K562 (cell line): ENCODE data around the gene MLLT11. TPM values are rescaled to one million over a fixed set of nuclear protein-coding genes. Genes with fewer than 3 reads are reported as not detected.

ENCODE experiments used
- ARID1B ChIP-seq: fragments of 450-650 bp; IDR thresholded peaks from 2 replicates; pipeline ENCODE4 v1.6.1; 2016; ENCODE audit warnings: antibody characterized with exemption, mild to moderate bottlenecking, inconsistent platforms
- CBX3 ChIP-seq, 2 experiments: IDR thresholded peaks; 1 replicate in 1 of 2; 2 replicates in 1 of 2; pipeline ENCODE4 v1.6.1; 2012; ENCODE audit warnings: inconsistent platforms in 2 of 2, low read length in 2 of 2, borderline replicate concordance in 1 of 2, control low read depth in 1 of 2
- DMBX1 ChIP-seq: fragments of 250-450 bp; sonication (Bioruptor Pico); IDR thresholded peaks from 2 replicates; pipeline ENCODE4 v1.8.0; 2022; ENCODE audit warnings: inconsistent platforms, mild to moderate bottlenecking, moderate library complexity, borderline replicate concordance
- FIP1L1 ChIP-seq: fragments of 200-400 bp; formaldehyde crosslinking; IDR thresholded peaks from 2 replicates; pipeline ENCODE4 v1.6.1; 2018; ENCODE audit warnings: mild to moderate bottlenecking, low read depth, low read length; ENCODE audit not compliant: poor library complexity, severe bottlenecking
- JUN ChIP-seq, 2 experiments: sonication (generic) in 1 of 2; formaldehyde crosslinking in 1 of 2; IDR thresholded peaks; 2 replicates each; pipeline versions ENCODE4 v1.6.1 to v1.8.0; 2012 to 2022; ENCODE audit warnings: borderline replicate concordance in 2 of 2, mild to moderate bottlenecking in 2 of 2, improper control_type of control experiment in 1 of 2, low read depth in 1 of 2, low read length in 1 of 2, missing genetic modification reagents in 1 of 2
- KDM1A ChIP-seq, 2 experiments: fragments of 450-650 bp; IDR thresholded peaks; 2 replicates each; pipeline ENCODE4 v1.6.1; 2016; ENCODE audit warnings: mild to moderate bottlenecking in 2 of 2
- KLF6 ChIP-seq: fragments of 250-450 bp; sonication (Bioruptor Pico); IDR thresholded peaks from 2 replicates; pipeline ENCODE4 v1.4.0; 2020; ENCODE audit warnings: mild to moderate bottlenecking, moderate library complexity, borderline replicate concordance
- L3MBTL2 ChIP-seq: fragments of 450-650 bp; IDR thresholded peaks from 2 replicates; pipeline ENCODE4 v1.6.1; 2016; ENCODE audit warnings: mild to moderate bottlenecking, moderate library complexity
- LCOR ChIP-seq: sonication (generic); formaldehyde crosslinking; IDR thresholded peaks from 2 replicates; pipeline ENCODE4 v1.8.0; 2022; ENCODE audit warnings: mild to moderate bottlenecking, missing genetic modification reagents
- MEF2D ChIP-seq: conservative IDR thresholded peaks from 2 replicates; pipeline ENCODE4 v1.6.1; 2016; ENCODE audit warnings: low read depth, missing genetic modification characterization, missing compliant biosample characterization
- MYNN ChIP-seq, 2 experiments: sonication (generic); formaldehyde crosslinking in 1 of 2; IDR thresholded peaks; 2 replicates each; pipeline versions ENCODE4 v1.5.0 to v1.6.1; 2016 to 2020; ENCODE audit warnings: antibody characterized with exemption in 1 of 2, missing genetic modification reagents in 1 of 2
- NCOA1 ChIP-seq: fragments of 450-650 bp; IDR thresholded peaks from 2 replicates; pipeline ENCODE4 v1.6.1; 2016; ENCODE audit warnings: low read depth
- NFE2L1 ChIP-seq: fragments of 450-650 bp; IDR thresholded peaks from 2 replicates; pipeline ENCODE4 v1.6.1; 2016; ENCODE audit warnings: missing genetic modification characterization, low read depth, mild to moderate bottlenecking, missing compliant biosample characterization, moderate library complexity, borderline replicate concordance
- NFIX ChIP-seq: fragments of 250-450 bp; sonication (Bioruptor Pico); IDR thresholded peaks from 2 replicates; pipeline ENCODE4 v1.4.0; 2020; ENCODE audit warnings: low read depth, mild to moderate bottlenecking, moderate library complexity
- PHF8 ChIP-seq: fragments of 200-600 bp; sonication (generic); IDR thresholded peaks from 2 replicates; pipeline ENCODE4 v1.6.1; 2012; ENCODE audit warnings: mixed run types, mild to moderate bottlenecking, inconsistent platforms, low read length, moderate library complexity, borderline replicate concordance
- PHTF2 ChIP-seq: fragments of 250-450 bp; sonication (Bioruptor Pico); IDR thresholded peaks from 2 replicates; pipeline ENCODE4 v1.5.0; 2021; ENCODE audit warnings: mild to moderate bottlenecking
- POLR2AphosphoS2 ChIP-seq: IDR thresholded peaks from 2 replicates; pipeline ENCODE4 v1.6.1; 2012; ENCODE audit warnings: low read length, improper control_type of control experiment
- POLR2G ChIP-seq: fragments of 200-400 bp; formaldehyde crosslinking; IDR thresholded peaks from 2 replicates; pipeline ENCODE4 v1.6.1; 2017; ENCODE audit warnings: low read depth, mild to moderate bottlenecking, antibody characterized with exemption, low read length, moderate library complexity
- RAD51 ChIP-seq: fragments of 450-650 bp; IDR thresholded peaks from 2 replicates; pipeline ENCODE4 v1.7.1; 2016; ENCODE audit warnings: low read depth, mild to moderate bottlenecking, borderline replicate concordance
- RBBP5 ChIP-seq: fragments of 200-600 bp; sonication (generic); IDR thresholded peaks from 2 replicates; pipeline ENCODE4 v1.6.1; 2012; ENCODE audit warnings: borderline replicate concordance, mild to moderate bottlenecking, low read length, control low read depth, inconsistent platforms; ENCODE audit not compliant: insufficient read depth, poor library complexity, severe bottlenecking
- U2AF2 ChIP-seq: fragments of 200-400 bp; formaldehyde crosslinking; optimal IDR thresholded peaks from 2 replicates; pipeline ENCODE3; 2017; ENCODE audit warnings: low read depth, mild to moderate bottlenecking, low read length
- ZEB2 ChIP-seq: fragments of 450-650 bp; IDR thresholded peaks from 2 replicates; pipeline ENCODE4 v1.6.1; 2016
- ZNF134 ChIP-seq: fragments of 250-450 bp; sonication (Bioruptor Pico); conservative IDR thresholded peaks from 2 replicates; pipeline ENCODE4 v1.4.0; 2020
- ZNF174 ChIP-seq: fragments of 250-450 bp; sonication (Bioruptor Pico); IDR thresholded peaks from 2 replicates; pipeline ENCODE4 v1.4.0; 2020; ENCODE audit warnings: mild to moderate bottlenecking
- ZNF232 ChIP-seq: sonication (generic); formaldehyde crosslinking; IDR thresholded peaks from 2 replicates; pipeline ENCODE4 v1.8.0; 2022; ENCODE audit warnings: mild to moderate bottlenecking, missing genetic modification reagents
- ZNF431 ChIP-seq: sonication (generic); formaldehyde crosslinking; IDR thresholded peaks from 2 replicates; pipeline ENCODE4 v1.8.0; 2022; ENCODE audit warnings: mild to moderate bottlenecking, missing genetic modification reagents
- ZNF830 ChIP-seq: fragments of 250-450 bp; sonication (Bioruptor Pico); IDR thresholded peaks from 2 replicates; pipeline ENCODE4 v1.5.0; 2021; ENCODE audit warnings: mild to moderate bottlenecking
- polyA plus RNA-seq, 8 experiments: library from polyadenylated mRNA; depleted of rRNA in 4 of 8; stranded (reverse) in 5 of 8; unstranded in 3 of 8; fragments of >200 nt; fragmentation: Nextera tagmentation in 2 of 8; fragmentation: Illumina TruSeq in 1 of 8; extraction: Ambion mirVana in 2 of 8; extraction: Trizol in 1 of 8; gene quantifications; 2 replicates each; pipeline versions ENCODE4 v1.2.1 to v1.2.3, GENCODE V29; 2011 to 2014; ENCODE audit warnings: inconsistent platforms in 1 of 8, missing spikeins in 1 of 8
- total RNA-seq, 7 experiments: library from RNA; depleted of rRNA in 6 of 7; stranded (reverse); fragments of >200 nt in 6 of 7; fragmentation: Illumina TruSeq in 2 of 7; extraction: Trizol in 2 of 7; gene quantifications; 2 replicates each; pipeline versions ENCODE4 v1.2.1 to v1.2.3, GENCODE V29; 2011 to 2021; ENCODE audit warnings: low replicate concordance in 1 of 7
- TF ChIP-seq, protein P1 (sequence below): fragments of 250-450 bp; sonication (Bioruptor Pico); IDR thresholded peaks from 2 replicates; pipeline ENCODE4 v1.4.0; 2020

The MLLT11 gene
- total and polyA plus RNA-seq, 9 of the 15 experiments (the other 6 are each of a cell fraction or from before 2014, with no cell fraction given): 12.1 to 91.0 (median 22.0) TPM

DNA sequence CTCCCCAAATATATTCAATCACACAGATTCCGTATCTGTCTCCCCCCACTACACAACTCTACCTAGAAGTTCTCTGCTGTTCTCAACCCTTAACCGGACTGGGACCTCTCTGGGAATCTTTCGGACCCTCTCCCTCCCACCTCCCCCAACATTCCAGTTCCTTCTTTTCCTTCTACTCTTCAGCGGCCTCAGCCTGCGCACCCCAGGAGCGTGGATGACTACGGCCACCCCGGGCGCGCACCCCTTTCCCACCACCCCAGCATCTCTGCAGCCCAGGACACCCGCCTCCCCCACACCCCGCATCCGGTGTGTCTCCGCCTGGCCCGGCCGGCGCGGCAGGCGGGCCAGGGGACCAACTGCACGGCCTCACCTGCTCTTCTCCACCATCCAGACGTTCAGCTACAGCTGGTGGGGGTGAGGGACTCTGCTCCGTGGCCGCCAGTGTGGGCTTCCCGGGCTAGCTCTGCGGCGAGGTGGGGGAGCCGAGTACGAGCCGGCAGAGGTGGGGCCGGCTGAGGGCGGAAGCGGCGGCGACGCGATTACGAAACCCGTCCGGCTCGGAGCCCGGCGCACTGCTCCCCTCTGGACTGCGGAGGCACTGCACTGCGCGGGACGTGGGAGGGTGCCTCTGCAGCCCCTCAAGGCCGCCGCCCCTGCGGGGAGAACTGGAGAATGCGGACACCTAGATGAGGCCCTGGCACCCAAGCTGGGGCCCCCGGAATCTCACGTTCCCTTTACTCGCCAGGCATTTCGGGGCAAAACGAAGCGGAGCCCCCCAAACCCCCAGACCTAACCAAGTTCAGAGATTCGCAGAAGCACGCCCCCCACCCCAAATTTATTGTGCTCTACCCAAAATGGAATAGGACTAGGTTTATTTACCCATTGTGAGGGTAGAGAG, 839 bp upstream of the MLLT11 start, which contains the start of gene CDC42SE1 (continued):
- TF ChIP-seq, protein P1, sequence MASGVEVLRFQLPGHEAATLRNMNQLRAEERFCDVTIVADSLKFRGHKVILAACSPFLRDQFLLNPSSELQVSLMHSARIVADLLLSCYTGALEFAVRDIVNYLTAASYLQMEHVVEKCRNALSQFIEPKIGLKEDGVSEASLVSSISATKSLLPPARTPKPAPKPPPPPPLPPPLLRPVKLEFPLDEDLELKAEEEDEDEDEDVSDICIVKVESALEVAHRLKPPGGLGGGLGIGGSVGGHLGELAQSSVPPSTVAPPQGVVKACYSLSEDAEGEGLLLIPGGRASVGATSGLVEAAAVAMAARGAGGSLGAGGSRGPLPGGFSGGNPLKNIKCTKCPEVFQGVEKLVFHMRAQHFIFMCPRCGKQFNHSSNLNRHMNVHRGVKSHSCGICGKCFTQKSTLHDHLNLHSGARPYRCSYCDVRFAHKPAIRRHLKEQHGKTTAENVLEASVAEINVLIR: peak; percentile 55; the same call in 1 of the 2 replicates
- no peak for TF ChIP-seq PHTF2 (CRISPR knock-in tag)
- no peak for TF ChIP-seq ZNF431 (CRISPR knock-in tag)
- no peak for TF ChIP-seq MYNN (IDR thresholded peaks at IDR 0.05)
- no peak for TF ChIP-seq MYNN (CRISPR knock-in tag; IDR thresholded peaks at IDR 0.05)
- peak; percentile 79; the same call in 1 of the 2 replicates for TF ChIP-seq KLF6 (CRISPR knock-in tag)
- 0 out of 2 replicates have a peak, but pooled peaks have one; percentile 69 for TF ChIP-seq ZNF232 (CRISPR knock-in tag)
- TF ChIP-seq PHF8: peak; percentile 71
- TF ChIP-seq ZEB2: peak; percentile 45; the same call in 1 of the 2 replicates
- peak; percentile 79 for TF ChIP-seq ARID1B
- no peak for TF ChIP-seq RAD51
- TF ChIP-seq U2AF2: no peak
- 0 out of 2 replicates have a peak, but pooled peaks have one; percentile 40 for TF ChIP-seq LCOR (CRISPR knock-in tag)
- TF ChIP-seq NCOA1: peak; percentile 68; the same call in 1 of the 2 replicates
- no peak for TF ChIP-seq FIP1L1
- no peak for TF ChIP-seq L3MBTL2
- 0 out of 2 replicates have a peak, but pooled peaks have one; percentile 22 for TF ChIP-seq ZNF830 (CRISPR knock-in tag)
- peak; percentile 41; the same call in 1 of the 2 replicates for TF ChIP-seq DMBX1 (CRISPR knock-in tag)
- TF ChIP-seq RBBP5: peak; percentile 73
- peak; percentile 36; the same call in 1 of the 2 replicates for TF ChIP-seq ZNF134
- no peak for TF ChIP-seq JUN (IDR thresholded peaks at IDR 0.05; ENCODE audit: borderline replicate concordance, low read depth, low read length)
- TF ChIP-seq JUN (CRISPR knock-in tag; IDR thresholded peaks at IDR 0.05; ENCODE audit: borderline replicate concordance): no peak
- TF ChIP-seq CBX3 (IDR thresholded peaks at IDR 0.05; ENCODE audit: borderline replicate concordance in 1 of 2, low read length in 2 of 2): no peak
- TF ChIP-seq POLR2AphosphoS2: peak; percentile 75
- no peak for TF ChIP-seq ZNF174
- no peak for TF ChIP-seq NFE2L1 (tag)
- peak; percentile 96 for TF ChIP-seq POLR2G
- no peak for TF ChIP-seq NFIX
- TF ChIP-seq MEF2D (tag): no peak
- peak in 1 of 2 experiments; percentile 63; a peak in 1 of 4 replicates for TF ChIP-seq KDM1A (IDR thresholded peaks at IDR 0.05)
